Gastrocnemius medialis (tissue), 4 donors: ENCODE results near the gene PSMG4. TPM values are rescaled to one million over a fixed set of nuclear protein-coding genes. Genes with fewer than 3 reads are reported as not detected.

ENCODE experiments used
- ATAC-seq, 2 donors: fragments of 150-250 bp; one replicate each; pipeline ENCODE4 v1.9.1; 2016
- DNase-seq, 2 donors: peaks; one replicate each; pipeline ENCODE4 v3.0.0-alpha.2; 2019
- H3K27ac ChIP-seq, 4 donors: fragments of 200-600 bp; sonication (generic); 1 replicate in 1 of 4; 2 replicates in 3 of 4; pipeline ENCODE4 v1.5.1; 2016 to 2018; ENCODE audit warnings: mild to moderate bottlenecking in 2 of 4, moderate library complexity in 1 of 4
- H3K27me3 ChIP-seq, 3 donors: fragments of 200-600 bp; sonication (generic) in 2 of 3; 1 replicate in 1 of 3; 2 replicates in 2 of 3; pipeline versions ENCODE4 v1.5.1 to v1.6.0; 2016 to 2019; ENCODE audit warnings: mild to moderate bottlenecking in 1 of 3, moderate library complexity in 1 of 3
- H3K36me3 ChIP-seq, 2 donors: fragments of 200-600 bp; sonication (generic) in 1 of 2; one replicate each; pipeline ENCODE4 v1.5.1; 2017 to 2018
- H3K4me1 ChIP-seq, 2 donors: fragments of 200-600 bp; sonication (generic) in 1 of 2; one replicate each; pipeline ENCODE4 v1.5.1; 2016 to 2017; ENCODE audit warnings: mild to moderate bottlenecking in 2 of 2
- H3K4me3 ChIP-seq, 4 donors: fragments of 200-600 bp; sonication (generic) in 3 of 4; 1 replicate in 1 of 4; 2 replicates in 3 of 4; pipeline ENCODE4 v1.5.1; 2016 to 2019; ENCODE audit warnings: mild to moderate bottlenecking in 2 of 4
- H3K9me3 ChIP-seq, 3 donors: fragments of 200-600 bp; sonication (generic) in 2 of 3; 1 replicate in 1 of 3; 2 replicates in 2 of 3; pipeline ENCODE4 v1.5.1; 2016 to 2019
- POLR2A ChIP-seq, 2 donors: fragments of 450-650 bp; IDR thresholded peaks; one replicate each; pipeline ENCODE4 v1.6.1; 2017; ENCODE audit warnings: antibody characterized with exemption in 2 of 2, mild to moderate bottlenecking in 2 of 2, moderate library complexity in 2 of 2
- in situ Hi-C, 4 donors: fragments of 200-750 bp; cut with MboI; loops; one replicate each; pipeline versions ENCODE4 v1.15.0 to v1.8.0; 2017; ENCODE audit warnings: low sequenced_read_pairs in 4 of 4
- intact Hi-C: fragments of 100-400 bp; cut with DNase I; formaldehyde crosslinking; loops from one replicate; pipeline ENCODE4 v1.15.1; 2023; ENCODE audit warnings: low total_unique reads
- total RNA-seq, 4 donors: library from RNA; depleted of rRNA; stranded (reverse); fragments of >200 nt; gene quantifications; one replicate each; pipeline versions ENCODE4 v1.1.0 to v1.2.3, GENCODE V29; 2016
- TF ChIP-seq, protein P1 (sequence below), 5 experiments: fragments of 450-650 bp in 3 of 5; fragments of 200-600 bp in 2 of 5; sonication (generic) in 2 of 5; IDR thresholded peaks in 4 of 5; conservative IDR thresholded peaks in 1 of 5; 1 replicate in 4 of 5; 2 replicates in 1 of 5; pipeline ENCODE4 v1.5.1; 2016 to 2019; ENCODE audit warnings: antibody characterized with exemption in 5 of 5, mild to moderate bottlenecking in 3 of 5, moderate library complexity in 3 of 5

The PSMG4 gene
- total RNA-seq, 4 donors from 2014 or later: 16.4 to 27.6 (median 22.0) TPM

DNA sequence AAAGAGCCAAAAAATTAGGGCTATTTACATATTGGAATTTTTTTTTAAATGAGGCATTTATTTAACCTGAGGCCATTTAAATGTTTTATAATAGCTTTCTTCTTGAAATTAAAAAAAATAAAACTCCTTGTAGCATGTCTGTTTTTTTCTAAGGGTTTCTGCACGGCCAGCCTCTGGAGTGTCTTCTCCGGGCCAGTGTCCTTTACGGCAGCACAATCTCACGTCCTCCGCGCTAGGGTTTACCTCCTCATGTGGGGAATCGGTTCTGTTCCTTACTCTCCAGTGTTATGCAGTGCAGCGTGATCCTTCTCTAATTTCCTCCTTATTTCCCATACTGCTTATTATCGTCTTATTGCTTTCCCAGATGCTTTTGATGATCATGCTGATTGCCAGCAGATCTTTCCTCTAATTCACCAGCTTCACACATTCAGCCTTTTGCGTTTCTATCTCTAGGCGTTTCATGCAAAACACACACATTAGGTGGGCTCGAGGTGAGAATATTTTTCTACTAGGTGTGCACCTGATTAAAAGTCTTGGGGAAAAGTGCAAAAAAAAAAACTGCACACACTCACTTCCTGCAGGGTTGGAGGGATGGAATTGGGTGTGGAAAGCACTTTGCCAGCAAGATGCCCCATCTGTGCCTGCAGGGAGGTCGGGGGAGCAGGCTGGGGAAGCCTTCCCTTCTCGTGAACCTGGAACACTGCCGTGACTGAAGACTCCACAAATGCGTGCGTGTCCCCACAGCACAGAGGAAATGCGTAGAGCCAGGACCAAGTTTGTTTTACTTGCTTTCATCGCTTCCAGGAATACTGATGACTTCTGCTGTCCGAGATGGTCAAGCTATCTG is 56.1 kb downstream of the PSMG4 start:
- H3K36me3 ChIP-seq: no peaks in the 10 kb centered on the region
- TF ChIP-seq, protein P1, sequence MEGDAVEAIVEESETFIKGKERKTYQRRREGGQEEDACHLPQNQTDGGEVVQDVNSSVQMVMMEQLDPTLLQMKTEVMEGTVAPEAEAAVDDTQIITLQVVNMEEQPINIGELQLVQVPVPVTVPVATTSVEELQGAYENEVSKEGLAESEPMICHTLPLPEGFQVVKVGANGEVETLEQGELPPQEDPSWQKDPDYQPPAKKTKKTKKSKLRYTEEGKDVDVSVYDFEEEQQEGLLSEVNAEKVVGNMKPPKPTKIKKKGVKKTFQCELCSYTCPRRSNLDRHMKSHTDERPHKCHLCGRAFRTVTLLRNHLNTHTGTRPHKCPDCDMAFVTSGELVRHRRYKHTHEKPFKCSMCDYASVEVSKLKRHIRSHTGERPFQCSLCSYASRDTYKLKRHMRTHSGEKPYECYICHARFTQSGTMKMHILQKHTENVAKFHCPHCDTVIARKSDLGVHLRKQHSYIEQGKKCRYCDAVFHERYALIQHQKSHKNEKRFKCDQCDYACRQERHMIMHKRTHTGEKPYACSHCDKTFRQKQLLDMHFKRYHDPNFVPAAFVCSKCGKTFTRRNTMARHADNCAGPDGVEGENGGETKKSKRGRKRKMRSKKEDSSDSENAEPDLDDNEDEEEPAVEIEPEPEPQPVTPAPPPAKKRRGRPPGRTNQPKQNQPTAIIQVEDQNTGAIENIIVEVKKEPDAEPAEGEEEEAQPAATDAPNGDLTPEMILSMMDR (IDR thresholded peaks at IDR 0.05 in 4 of 5, conservative IDR thresholded peaks at IDR 0.05 in 1 of 5): no peak
- TF ChIP-seq POLR2A (IDR thresholded peaks at IDR 0.05): no peak
- no peak for DNase-seq
- intact Hi-C loops (no loop called here), in situ Hi-C loops (no loop called here)
- H3K4me1 ChIP-seq: peaks cover 14 to 20% of the 10 kb centered on the region in 2 donors
- no peaks in the 10 kb centered on the region for H3K27me3 ChIP-seq
- H3K27ac ChIP-seq: no peak overlapping the region
- H3K4me3 ChIP-seq: no peak overlapping the region
- ATAC-seq: no peak
- no peaks in the 10 kb centered on the region for H3K9me3 ChIP-seq

DNA sequence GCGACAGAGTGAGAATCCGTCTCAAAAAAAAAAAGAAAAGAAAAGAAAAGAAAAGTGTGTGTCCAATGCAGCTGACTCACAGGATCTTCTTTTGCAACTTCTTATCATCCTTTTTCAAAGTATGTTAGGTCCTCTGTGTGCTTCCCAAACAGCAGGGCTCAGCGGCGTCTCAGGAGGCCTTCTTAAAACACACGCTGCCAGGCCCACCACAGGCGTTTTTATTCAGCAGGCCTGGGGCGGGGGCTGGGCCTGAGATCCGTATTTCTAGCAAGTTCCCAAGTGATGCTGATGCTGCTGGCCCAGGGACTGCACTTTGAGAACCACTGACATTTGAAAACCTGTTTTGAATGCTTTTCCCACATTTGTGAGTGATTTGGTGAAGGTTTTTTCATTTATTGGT is 57.1 kb downstream of the PSMG4 start:
- DNase-seq: no peak
- intact Hi-C loops: no loop called here
- in situ Hi-C loops: no loop called here
- Histone ChIP-seq H3K27me3 (no peaks in the 10 kb centered on the region), H3K36me3 (no peaks in the 10 kb centered on the region), H3K27ac (no peak overlapping the region), H3K4me1 (peaks cover 9 to 18% of the 10 kb centered on the region in 2 donors), H3K9me3 (no peaks in the 10 kb centered on the region), H3K4me3 (no peak overlapping the region)
- TF ChIP-seq, protein P1 (IDR thresholded peaks at IDR 0.05 in 4 of 5, conservative IDR thresholded peaks at IDR 0.05 in 1 of 5): no peak
- no peak for TF ChIP-seq POLR2A (IDR thresholded peaks at IDR 0.05)
- ATAC-seq: no peak

DNA sequence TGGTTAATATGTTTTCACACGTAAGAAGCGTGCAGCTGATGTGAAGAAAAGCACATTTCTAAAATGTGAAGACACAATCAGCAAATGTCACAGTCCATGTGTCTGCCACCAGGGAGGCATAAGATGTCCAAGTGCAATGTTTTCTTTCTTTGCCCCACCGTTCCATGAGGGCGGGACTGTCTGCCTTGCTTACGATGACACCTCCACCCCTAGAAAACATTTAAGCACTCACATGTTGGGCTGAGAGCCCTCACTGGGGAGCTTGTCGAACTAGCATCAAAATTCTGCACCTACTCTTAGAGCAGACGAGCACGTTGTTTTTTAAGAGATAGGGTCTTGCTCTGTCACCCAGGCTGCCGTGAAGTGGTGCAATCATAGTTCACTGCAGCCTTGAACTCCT is 57.6 kb downstream of the PSMG4 start:
- ATAC-seq: no peak
- Histone ChIP-seq H3K27ac (no peak overlapping the region), H3K27me3 (no peaks in the 10 kb centered on the region), H3K36me3 (no peaks in the 10 kb centered on the region), H3K4me1 (peaks cover 8 to 17% of the 10 kb centered on the region in 2 donors), H3K4me3 (no peak overlapping the region), H3K9me3 (no peaks in the 10 kb centered on the region)
- no peak for TF ChIP-seq POLR2A (IDR thresholded peaks at IDR 0.05)
- TF ChIP-seq, protein P1 (IDR thresholded peaks at IDR 0.05 in 4 of 5, conservative IDR thresholded peaks at IDR 0.05 in 1 of 5): no peak
- in situ Hi-C loops (no loop called here), intact Hi-C loops (no loop called here)
- no peak for DNase-seq

DNA sequence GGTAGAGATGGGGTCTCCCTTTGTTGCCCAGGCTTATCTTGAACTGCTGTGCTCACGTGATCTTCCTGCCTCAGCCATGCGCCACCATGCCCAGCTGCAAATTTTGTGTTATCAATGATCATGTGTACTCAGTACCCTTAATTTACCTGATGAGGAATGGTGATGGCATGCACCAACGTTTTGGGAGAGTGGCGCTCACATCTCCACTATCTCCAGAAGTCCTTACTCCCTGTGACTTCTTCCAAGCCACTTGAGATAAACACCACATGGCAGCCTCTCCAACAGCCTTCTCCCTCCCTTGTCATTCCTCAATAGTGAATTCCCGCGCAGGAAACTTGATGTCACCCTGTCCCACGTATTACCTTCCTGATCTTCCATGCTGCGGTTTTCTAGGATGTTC is 58.1 kb downstream of the PSMG4 start:
- no peak overlapping the region for H3K27ac ChIP-seq
- H3K4me3 ChIP-seq: no peak overlapping the region
- in situ Hi-C loops: no loop called here
- ATAC-seq: no peak
- intact Hi-C loops: no loop called here
- no peaks in the 10 kb centered on the region for H3K36me3 ChIP-seq
- no peak for DNase-seq
- TF ChIP-seq, protein P1 (IDR thresholded peaks at IDR 0.05 in 4 of 5, conservative IDR thresholded peaks at IDR 0.05 in 1 of 5): no peak
- no peak for TF ChIP-seq POLR2A (IDR thresholded peaks at IDR 0.05)
- H3K27me3 ChIP-seq: no peaks in the 10 kb centered on the region
- peaks cover 8 to 17% of the 10 kb centered on the region in 2 donors for H3K4me1 ChIP-seq
- H3K9me3 ChIP-seq: no peaks in the 10 kb centered on the region

Other genes with a start within 250 kb of the PSMG4 start
- gene RIPK1, start 190.5 kb upstream of the PSMG4 start, total RNA-seq: 10 to 100 TPM in 2 of 4 donors, 1 to 10 TPM in 2; 8.6 to 12.0 (median 10.3) TPM
- 1 to 10 TPM; 4.7 to 8.7 (median 5.8) TPM for gene BPHL, start 140.2 kb upstream of the PSMG4 start, total RNA-seq
- 10 to 100 TPM; 18.9 to 53.1 (median 27.0) TPM for gene TUBB2A, start 101.4 kb upstream of the PSMG4 start, total RNA-seq
- 1 to 10 TPM; 1.5 to 3.5 (median 1.9) TPM for gene TUBB2B, start 31.3 kb upstream of the PSMG4 start, total RNA-seq
- 10 to 100 TPM in 3 of 4 donors, 1 to 10 TPM in 1; 6.6 to 25.0 (median 14.6) TPM for gene SLC22A23, start 198.1 kb downstream of the PSMG4 start, total RNA-seq